Measurements from ENCODE around the gene TNIK. TPM values are rescaled to one million over a fixed set of nuclear protein-coding genes. Genes with fewer than 3 reads are reported as not detected.
A peak's percentile ranks its signal among the peaks of the same experiment; 100 is the strongest.

TNIK gene
- total RNA-seq, 1 donor from 2014 or later = 56.6 TPM

DNA sequence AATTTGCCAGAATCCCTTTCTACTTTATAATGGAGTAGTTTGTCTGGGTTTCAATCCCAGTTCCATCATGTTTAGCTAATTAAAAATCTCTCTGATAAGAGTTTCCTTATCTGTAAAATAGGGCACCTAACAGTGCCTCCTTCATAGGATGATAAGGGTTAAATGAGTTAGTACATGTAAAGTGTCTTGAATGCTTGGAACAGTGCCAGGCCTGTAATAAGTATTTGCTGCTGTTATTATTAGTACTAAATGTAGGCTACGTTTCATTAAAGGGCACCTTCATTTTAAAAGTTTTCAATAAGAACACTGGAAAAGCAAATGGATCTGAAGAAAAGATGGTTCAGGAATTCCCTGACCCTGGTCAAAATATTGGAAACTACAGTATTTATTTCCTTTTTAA, 421.9 kb downstream of the TNIK start:
- DNase-seq = peak; percentile 52

DNA sequence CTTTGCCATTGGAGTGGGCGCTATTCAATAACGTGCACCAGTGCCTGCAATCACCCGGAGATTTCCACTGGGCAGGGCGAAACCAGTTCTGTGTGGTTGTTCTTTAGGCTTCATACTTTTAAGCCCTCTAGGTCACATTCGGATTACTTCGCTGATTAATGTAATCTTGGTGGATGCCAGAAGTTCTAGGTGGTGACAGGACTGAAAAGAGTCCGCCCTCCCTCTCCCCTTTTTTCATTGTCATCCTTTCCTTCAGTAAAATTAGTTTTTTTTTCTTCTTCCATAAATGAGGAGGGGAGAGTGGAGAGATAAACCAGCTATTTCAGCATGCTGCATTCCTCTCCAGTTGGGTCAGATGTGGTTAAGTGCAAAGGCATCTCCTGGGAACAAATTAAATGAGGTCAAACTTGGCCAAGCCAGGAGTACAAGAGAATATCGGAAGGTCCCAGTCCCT, 431.4 kb downstream of the TNIK start:
- peak; percentile 13 for DNase-seq

DNA sequence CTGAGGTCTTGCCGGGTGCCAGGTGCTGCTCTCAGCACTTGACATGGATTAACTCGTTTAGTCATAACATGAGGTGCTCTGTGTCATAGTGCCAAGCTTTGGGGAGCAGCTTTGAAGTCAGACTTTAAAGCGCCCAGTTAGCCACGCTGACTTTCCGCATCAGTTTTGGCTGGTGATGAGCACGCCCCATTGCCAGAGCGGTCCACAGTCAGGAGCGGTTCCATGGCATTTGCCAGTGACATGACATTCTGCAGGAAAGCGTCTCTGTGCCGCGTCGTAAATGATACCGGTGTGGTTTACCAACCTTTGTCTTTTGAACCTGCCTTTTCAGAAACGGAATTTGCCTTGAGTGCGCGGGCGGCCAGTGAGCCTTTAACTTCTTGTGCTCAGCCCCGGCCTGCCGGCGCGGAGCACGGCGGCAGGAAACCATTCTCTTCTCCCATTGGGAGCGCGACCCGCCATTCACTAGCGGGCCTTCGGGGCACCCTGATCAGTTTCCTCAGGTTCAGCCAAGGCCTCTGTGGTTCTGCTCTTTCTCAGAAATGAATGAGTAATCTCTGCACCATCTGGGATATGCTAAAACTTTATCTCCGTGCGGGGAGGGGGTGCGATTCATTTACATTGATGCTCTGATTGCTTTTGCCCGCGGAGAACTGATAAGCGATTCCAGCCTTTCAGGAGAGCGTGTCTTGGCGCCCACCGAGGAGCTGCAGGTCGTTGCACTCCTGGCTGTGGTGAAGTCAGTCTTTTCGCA, 432.0 kb downstream of the TNIK start:
- DNase-seq = peak; percentile 53

DNA sequence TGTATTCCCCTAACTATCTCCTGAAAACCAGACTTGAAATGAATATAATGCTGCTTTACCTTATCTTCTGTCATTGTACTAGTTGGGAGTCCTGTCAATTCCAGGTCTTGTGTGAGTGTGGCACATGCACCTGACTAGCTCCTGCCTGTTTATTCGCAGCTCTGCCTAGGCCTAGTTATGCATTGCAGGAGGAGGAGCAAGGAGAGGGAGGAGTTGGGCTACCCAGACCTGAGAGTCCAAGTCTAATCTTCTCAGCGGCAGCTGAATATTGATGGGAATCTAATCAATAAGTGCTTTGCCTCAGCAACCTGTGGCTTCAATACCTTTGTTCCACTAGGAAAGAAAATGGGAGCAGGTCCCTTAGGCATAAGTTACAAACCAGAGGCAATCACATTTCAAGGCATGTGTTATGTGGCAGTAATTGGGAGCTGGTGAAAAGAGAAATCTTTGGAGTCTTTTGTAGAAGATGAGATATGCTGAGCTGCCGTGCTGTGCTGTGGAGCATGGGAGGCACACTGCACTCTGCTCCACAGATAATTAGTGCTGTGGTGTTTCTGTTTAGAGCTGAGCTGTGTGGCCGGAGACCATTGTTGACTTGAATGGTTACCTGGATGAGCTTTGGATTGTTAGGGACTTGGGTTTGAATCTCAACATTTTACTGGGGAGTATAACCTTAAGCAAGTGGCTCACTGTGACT, 433.5 kb downstream of the TNIK start, which contains the start of gene SLC2A2:
Gene SLC2A2, minus strand, starts transcription at position 124 of the 697 bp plus-strand sequence. Its CDS starts 50 bp downstream, at position 74.
- no peak for DNase-seq

DNA sequence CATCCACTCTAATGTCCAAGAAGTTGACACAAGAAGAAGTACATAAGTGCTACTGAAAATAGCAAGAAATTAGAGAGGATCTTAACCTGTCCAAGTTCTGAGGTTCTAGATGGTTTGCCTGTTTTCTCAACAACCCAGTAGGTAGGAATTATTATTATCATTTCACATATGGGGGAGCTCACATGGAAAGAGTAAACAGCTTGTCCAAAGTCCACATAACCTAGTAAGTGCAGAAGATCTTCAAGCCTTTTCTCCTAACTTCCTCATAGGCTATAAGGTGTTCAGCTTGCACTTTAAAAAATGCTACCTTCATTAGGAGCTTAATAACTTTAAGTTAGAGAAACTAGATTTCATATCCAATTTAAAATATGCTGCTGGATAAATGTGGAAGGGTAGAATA, 436.6 kb downstream of the TNIK start:
- no peak for DNase-seq

DNA sequence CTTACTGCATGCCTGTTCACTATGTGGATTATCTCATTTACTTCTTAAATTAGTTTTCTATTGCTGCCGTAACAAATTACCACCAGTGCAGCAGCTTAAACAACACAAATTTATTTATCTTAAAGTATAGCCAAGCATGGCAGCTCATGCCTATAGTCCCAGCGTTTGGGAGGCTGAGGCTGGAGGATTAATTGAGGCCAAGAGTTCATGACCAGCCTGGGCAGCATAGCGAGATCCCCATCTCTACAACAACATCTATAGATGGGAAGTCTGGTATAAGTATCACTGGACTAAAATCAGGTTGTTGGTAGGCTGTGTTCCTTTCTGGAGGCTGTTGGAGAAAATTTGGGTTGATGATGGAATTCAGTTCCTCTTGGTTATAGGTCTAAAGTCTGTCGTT, 438.8 kb downstream of the TNIK start:
- no peak for DNase-seq

DNA sequence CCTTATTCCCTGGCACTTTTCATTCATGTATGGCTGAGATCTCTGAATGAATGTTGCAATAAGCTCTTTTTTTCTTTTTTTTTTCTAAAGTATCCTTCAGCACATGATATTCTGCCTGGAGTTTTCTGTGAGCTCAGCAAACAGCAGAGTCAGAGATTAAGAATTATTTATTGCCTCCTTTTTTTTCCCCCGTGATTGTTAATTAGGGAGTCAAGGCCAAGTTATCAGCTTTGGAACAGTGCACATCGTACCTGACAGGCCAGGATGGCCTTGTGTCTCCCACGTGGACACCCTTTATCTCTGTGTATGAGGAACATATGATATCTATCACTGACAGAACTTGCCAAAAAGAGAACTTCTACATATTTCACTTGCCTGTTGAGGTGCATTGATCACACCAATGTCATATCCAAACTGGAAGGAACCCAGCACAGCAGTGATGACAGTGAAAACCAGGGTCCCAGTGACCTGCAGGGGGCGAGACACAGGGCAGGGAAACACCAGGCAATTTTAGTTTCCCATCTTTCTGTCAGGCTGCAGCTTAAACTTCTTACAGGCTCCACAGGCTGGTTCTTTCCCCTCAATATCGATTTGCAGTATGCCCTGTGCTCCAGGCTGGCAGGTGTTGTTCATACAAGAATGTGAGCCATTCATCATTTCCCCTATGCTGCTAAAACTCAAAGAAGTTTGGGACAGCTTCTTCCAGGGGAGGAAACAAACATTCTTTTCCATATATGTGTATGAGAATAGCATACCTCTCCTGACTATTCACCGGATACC, 441.9 kb downstream of the TNIK start:
- DNase-seq = no peak

DNA sequence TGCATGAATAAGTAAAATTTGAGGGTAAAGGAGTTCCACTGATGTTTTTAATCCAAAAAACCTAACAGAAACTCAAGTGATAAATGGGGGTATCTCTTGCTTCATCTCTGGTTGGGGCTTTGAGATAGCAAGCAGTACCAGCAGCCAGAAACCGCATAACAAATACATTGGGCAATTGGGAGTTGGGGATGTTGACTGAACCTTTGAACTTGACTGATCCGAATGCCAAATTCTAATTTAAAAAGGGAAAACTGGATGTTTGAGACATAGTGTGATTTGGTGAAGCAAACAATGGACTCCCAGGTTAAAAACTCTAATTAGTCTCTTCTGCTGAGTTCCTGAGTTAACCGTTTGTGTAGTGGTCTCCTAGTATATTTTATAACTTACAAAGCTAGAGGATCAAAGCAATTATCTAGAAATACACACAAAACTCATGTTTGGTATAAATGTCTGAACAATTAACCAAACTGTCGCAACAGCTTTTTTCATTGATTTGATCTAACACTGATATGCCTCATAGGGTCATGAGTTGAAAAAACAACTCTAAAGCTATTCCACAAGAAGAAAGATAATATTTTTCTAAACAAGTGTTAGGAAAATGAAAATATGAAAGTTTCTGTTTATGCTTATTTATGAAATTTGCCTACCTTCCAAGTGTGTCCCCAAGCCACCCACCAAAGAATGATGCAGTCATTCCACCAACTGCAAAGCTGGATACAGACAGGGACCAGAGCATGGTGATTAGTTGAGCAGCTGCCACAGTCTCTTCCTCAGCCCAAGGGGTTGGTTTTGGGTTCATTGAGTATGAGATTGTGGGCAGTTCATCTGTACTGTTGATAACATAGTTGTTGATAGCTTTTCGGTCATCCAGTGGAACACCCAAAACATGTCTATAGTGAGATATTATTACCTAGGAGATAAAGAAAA, 446.1 kb downstream of the TNIK start:
- no peak for DNase-seq

DNA sequence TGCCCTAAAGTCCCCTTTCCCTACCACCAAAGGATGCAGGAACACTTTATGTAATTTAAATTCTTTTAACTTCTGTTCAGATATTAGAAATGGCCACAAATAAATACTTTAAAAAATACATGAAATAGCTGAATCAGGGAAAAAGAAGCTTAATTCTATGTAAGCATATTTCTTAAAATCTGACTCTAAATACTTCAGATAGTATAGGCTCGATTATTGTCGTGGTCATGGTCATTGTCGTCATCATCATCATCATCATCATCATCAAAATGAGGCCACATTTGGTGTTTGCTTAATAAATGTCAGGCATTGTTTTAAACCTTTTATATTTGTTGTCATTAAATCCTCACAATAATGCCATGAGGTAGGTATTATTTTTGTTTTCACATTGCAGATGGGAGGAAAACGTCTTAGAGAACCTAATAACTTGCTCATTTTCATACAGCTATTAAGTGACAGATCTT, 448.3 kb downstream of the TNIK start:
- no peak for DNase-seq

Small RNAs within 50 kb of the gene (small RNA-seq; reads per million reads assigned to genes)
- gene MIR569 (ENCODE audit: low replicate concordance) = not detected
- not detected for gene RF00019 (ENCODE audit: low replicate concordance)
- gene RNU6-348P (ENCODE audit: low replicate concordance) = not detected

Data from tongue (tissue), 3 donors.